Panc1 (cell line): ENCODE results near the gene RAD9A.

Experiments used
- CTCF ChIP-seq: fragments of 450-650 bp; IDR thresholded peaks from 2 replicates; pipeline ENCODE4 v1.5.1; 2017; ENCODE audit warnings: mild to moderate bottlenecking
- POLR2AphosphoS5 ChIP-seq: IDR thresholded peaks from 2 replicates; pipeline ENCODE4 v1.6.1; 2012; ENCODE audit warnings: mild to moderate bottlenecking, low read depth, low read length, moderate library complexity
- REST ChIP-seq, 2 experiments: IDR thresholded peaks; 2 replicates each; pipeline ENCODE4 v1.6.1; 2011 to 2012; ENCODE audit warnings: low read depth in 2 of 2, control low read depth in 1 of 2, low read length in 1 of 2, mild to moderate bottlenecking in 1 of 2, moderate library complexity in 1 of 2; ENCODE audit not compliant: insufficient read depth in 1 of 2
- SIN3A ChIP-seq: IDR thresholded peaks from 2 replicates; pipeline ENCODE4 v1.6.1; 2012; ENCODE audit warnings: low read depth, mild to moderate bottlenecking, low read length, moderate library complexity, borderline replicate concordance; ENCODE audit not compliant: insufficient read depth
- TCF7L2 ChIP-seq: IDR thresholded peaks from 2 replicates; pipeline ENCODE4 v1.6.1; 2011; ENCODE audit warnings: mild to moderate bottlenecking, low read depth, low read length, inconsistent platforms

DNA sequence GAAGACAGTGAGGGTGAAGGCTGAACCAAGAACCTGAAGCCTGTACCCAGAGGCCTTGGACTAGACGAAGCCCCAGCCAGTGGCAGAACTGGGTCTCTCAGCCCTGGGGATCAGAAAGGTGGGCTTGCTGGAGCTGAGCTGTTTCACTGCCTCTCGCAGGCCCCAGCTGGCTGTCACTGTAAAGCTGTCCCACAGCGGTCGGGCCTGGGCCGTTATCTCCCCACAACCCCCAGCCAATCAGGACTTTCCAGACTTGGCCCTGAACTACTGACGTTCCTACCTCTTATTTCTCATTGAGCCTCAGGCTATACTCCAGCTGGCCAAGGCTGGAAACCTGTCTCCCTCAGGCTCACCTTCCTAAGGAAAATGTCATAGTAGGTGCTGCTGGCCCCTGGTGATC is 5.8 kb downstream of the RAD9A start:
- TF ChIP-seq CTCF (no peak), SIN3A (no peak), POLR2AphosphoS5 (no peak), REST (IDR thresholded peaks at IDR 0.05; ENCODE audit: insufficient read depth in 1 of 2, low read depth in 2 of 2, low read length in 1 of 2) (no peak), TCF7L2 (no peak)
